GM10266 (cell line): ENCODE results near the gene OBSCN.

ENCODE experiments used
- DNase-seq: peaks from one replicate; pipeline ENCODE4 v3.0.0; 2012; ENCODE audit errors: extremely low spot score
- CTCF ChIP-seq: IDR thresholded peaks from 2 replicates; pipeline ENCODE4 v1.5.1; 2012; ENCODE audit warnings: mild to moderate bottlenecking, low read depth; ENCODE audit not compliant: control insufficient read depth, insufficient read depth; ENCODE audit errors: missing control alignments

The OBSCN gene

GRCh38 chr1:228361314-228362140 is 153.7 kb downstream of the OBSCN start:
- no peak for DNase-seq
- no peak for TF ChIP-seq CTCF

GRCh38 chr1:228362141-228362883 is 154.5 kb downstream of the OBSCN start:
- TF ChIP-seq CTCF = no peak
- no peak for DNase-seq

GRCh38 chr1:228362884-228363450 is 155.1 kb downstream of the OBSCN start:
- no peak for TF ChIP-seq CTCF
- no peak for DNase-seq

- DNase-seq = no peak
- TF ChIP-seq CTCF = no peak
These were observed 155.8 kb downstream of the OBSCN start for GRCh38 chr1:228363686-228364067.

- TF ChIP-seq CTCF = no peak
- DNase-seq = no peak
These were observed 156.3 kb downstream of the OBSCN start for GRCh38 chr1:228364068-228364705.

- DNase-seq = no peak
- no peak for TF ChIP-seq CTCF
These were observed 156.9 kb downstream of the OBSCN start for GRCh38 chr1:228364706-228365213.
